Measurements from ENCODE around the gene ZNF136.
A peak's percentile ranks its signal among the peaks of the same experiment; 100 is the strongest.

Gene ZNF136

DNA sequence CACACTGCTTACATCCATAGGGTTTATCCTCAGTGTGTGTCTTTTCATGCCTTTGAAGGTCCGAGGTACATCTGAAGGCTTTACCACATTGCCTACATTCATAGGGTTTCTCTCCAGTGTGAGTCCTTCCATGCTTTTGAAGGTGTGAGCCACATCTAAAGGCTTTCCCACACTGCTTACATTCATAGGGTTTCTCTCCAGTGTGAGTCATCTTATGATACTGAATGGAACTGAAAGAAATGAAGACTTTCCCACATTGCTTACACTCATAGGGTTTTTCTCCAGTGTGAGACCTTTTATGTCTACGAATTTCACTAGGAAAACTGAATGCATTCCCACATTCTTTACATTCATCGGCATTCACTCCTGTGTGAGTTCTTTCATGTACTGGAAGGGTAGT lies 29.8 kb upstream of the ZNF136 start:
- H3K4me1 ChIP-seq (ENCODE audit: low read length), result no peaks in the 10 kb centered on the region
- TF ChIP-seq, protein P1, sequence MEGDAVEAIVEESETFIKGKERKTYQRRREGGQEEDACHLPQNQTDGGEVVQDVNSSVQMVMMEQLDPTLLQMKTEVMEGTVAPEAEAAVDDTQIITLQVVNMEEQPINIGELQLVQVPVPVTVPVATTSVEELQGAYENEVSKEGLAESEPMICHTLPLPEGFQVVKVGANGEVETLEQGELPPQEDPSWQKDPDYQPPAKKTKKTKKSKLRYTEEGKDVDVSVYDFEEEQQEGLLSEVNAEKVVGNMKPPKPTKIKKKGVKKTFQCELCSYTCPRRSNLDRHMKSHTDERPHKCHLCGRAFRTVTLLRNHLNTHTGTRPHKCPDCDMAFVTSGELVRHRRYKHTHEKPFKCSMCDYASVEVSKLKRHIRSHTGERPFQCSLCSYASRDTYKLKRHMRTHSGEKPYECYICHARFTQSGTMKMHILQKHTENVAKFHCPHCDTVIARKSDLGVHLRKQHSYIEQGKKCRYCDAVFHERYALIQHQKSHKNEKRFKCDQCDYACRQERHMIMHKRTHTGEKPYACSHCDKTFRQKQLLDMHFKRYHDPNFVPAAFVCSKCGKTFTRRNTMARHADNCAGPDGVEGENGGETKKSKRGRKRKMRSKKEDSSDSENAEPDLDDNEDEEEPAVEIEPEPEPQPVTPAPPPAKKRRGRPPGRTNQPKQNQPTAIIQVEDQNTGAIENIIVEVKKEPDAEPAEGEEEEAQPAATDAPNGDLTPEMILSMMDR (IDR thresholded peaks at IDR 0.05; ENCODE audit: low read depth, low read length), result no peak
- TF ChIP-seq EZH2phosphoT487 (IDR thresholded peaks at IDR 0.05; ENCODE audit: low read depth), result no peak
- peaks cover 11% of the 10 kb centered on the region for H3K9me3 ChIP-seq (ENCODE audit: insufficient read depth, low read length)
- no peaks in the 10 kb centered on the region for H3K79me2 ChIP-seq (ENCODE audit: low read length)
- no peak overlapping the region for H3K27ac ChIP-seq (ENCODE audit: low read length)
- H3K36me3 ChIP-seq (replicated peaks; ENCODE audit: low read depth, low read length), result peaks cover 51% of the 10 kb centered on the region
- H3K4me3 ChIP-seq (ENCODE audit: low read length), result no peak overlapping the region
- no peak overlapping the region for H2AFZ ChIP-seq (ENCODE audit: low read depth, low read length)
- H3K27me3 ChIP-seq (ENCODE audit: low read depth, low read length), result no peaks in the 10 kb centered on the region
- H3K4me2 ChIP-seq (ENCODE audit: low read length), result no peak overlapping the region
- H4K20me1 ChIP-seq (ENCODE audit: insufficient read depth, low read length), result no peaks in the 10 kb centered on the region
- H3K9ac ChIP-seq (ENCODE audit: low read length), result no peak overlapping the region

DNA sequence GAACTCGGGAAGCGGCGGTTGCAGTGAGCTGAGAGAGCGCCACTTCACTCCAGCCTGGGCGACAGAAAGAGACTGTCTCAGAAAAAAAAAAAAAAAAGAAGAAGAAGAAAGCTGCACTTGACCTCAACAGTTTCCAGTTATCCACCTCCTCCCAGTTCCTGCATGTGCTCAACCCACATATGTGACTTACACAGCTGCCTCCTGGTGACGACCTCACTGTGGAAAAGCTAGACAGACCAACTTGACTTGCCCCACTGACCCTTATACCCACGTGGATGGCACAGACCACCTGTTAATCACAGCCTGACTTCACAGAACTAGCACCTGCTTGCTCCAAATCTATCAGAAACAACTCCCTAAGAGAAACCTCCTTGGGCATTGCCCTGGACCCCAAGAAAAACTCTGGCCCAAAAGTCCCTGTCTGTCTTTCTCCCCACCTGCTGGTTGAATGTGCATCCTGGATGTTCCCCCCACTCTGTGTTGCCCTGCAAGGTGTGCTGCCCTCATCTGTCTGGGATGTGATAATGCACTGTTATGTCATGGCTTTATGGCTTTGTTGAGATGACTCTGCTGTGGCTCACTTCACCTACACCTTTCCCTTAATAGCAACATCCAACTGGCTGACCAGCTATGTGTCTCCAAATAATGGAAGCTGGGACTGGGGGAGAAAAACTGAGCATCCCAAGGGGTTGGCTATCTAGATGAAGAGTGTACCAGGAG lies 25.5 kb upstream of the ZNF136 start:
- Histone ChIP-seq H3K4me1 (ENCODE audit: low read length) (peaks cover 8% of the 10 kb centered on the region), H3K4me2 (ENCODE audit: low read length) (no peak overlapping the region), H3K79me2 (ENCODE audit: low read length) (no peaks in the 10 kb centered on the region; the same call in 1 of the 2 replicates), H3K4me3 (ENCODE audit: low read length) (no peak overlapping the region), H3K27me3 (ENCODE audit: low read depth, low read length) (no peaks in the 10 kb centered on the region), H4K20me1 (ENCODE audit: insufficient read depth, low read length) (peaks cover 6% of the 10 kb centered on the region; the same call in 1 of the 2 replicates), H3K9ac (ENCODE audit: low read length) (no peak overlapping the region), H3K9me3 (ENCODE audit: insufficient read depth, low read length) (peaks cover 11% of the 10 kb centered on the region), H3K36me3 (replicated peaks; ENCODE audit: low read depth, low read length) (peaks cover 33% of the 10 kb centered on the region), H3K27ac (ENCODE audit: low read length) (no peak overlapping the region), H2AFZ (ENCODE audit: low read depth, low read length) (no peak overlapping the region)
- no peak for TF ChIP-seq EZH2phosphoT487 (IDR thresholded peaks at IDR 0.05; ENCODE audit: low read depth)
- TF ChIP-seq, protein P1 (IDR thresholded peaks at IDR 0.05; ENCODE audit: low read depth, low read length), result peak; percentile 90

DNA sequence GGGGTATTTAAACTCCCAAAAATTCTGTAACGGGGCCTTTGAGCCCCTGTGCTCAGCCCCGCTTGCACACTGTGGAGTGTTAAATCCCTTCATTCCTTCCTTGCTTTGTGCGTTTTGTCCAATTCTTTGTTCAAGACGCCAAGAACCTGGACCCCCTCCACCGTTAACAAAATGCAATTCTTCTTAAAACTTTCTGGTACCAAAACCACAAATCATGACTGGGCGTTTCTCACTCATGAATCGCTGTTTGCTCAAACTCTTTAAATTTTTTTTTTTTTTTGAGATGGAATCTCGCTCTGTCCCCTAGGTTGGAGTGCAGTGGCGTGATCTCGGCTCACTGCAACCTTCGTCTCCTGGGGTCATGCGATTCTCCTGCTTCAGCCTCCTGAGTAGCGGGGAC lies 23.6 kb upstream of the ZNF136 start:
- Histone ChIP-seq H2AFZ (ENCODE audit: low read depth, low read length) (no peak overlapping the region), H3K4me1 (ENCODE audit: low read length) (peaks cover 8% of the 10 kb centered on the region), H3K27ac (ENCODE audit: low read length) (no peak overlapping the region)

More for the DNA sequence above, 23.6 kb upstream of the ZNF136 start:
- H3K79me2 ChIP-seq (ENCODE audit: low read length), result no peaks in the 10 kb centered on the region; the same call in 1 of the 2 replicates
- no peak overlapping the region; the same call in 1 of the 2 replicates for H3K9ac ChIP-seq (ENCODE audit: low read length)
- no peaks in the 10 kb centered on the region for H3K27me3 ChIP-seq (ENCODE audit: low read depth, low read length)
- H3K36me3 ChIP-seq (replicated peaks; ENCODE audit: low read depth, low read length), result peaks cover 20% of the 10 kb centered on the region
- TF ChIP-seq, protein P1 (IDR thresholded peaks at IDR 0.05; ENCODE audit: low read depth, low read length), result no peak
- TF ChIP-seq EZH2phosphoT487 (IDR thresholded peaks at IDR 0.05; ENCODE audit: low read depth), result no peak
- H3K9me3 ChIP-seq (ENCODE audit: insufficient read depth, low read length), result no peaks in the 10 kb centered on the region
- H3K4me2 ChIP-seq (ENCODE audit: low read length), result peak overlapping the region; percentile 93
- peak overlapping the region; percentile 78 for H3K4me3 ChIP-seq (ENCODE audit: low read length)
- peaks cover 6% of the 10 kb centered on the region; the same call in 1 of the 2 replicates for H4K20me1 ChIP-seq (ENCODE audit: insufficient read depth, low read length)

All from OCI-LY3 (cell line).